Measurements from ENCODE around the gene RASSF10. TPM values are rescaled to one million over a fixed set of nuclear protein-coding genes. Genes with fewer than 3 reads are reported as not detected.

Gene RASSF10
- total RNA-seq, 6 donors from 2014 or later: 2.0 to 9.6 (median 4.7) TPM

GRCh38 chr11:13013054-13013488, 4.0 kb downstream of the RASSF10 start:
- ATAC-seq (ENCODE audit: low FRiP score in 2 of 2): no peak
- H3K27me3 ChIP-seq: peaks cover 0 to 25% (median 12%) of the 10 kb centered on the region in 4 donors
- H3K36me3 ChIP-seq: no peaks in the 10 kb centered on the region
- H3K27ac ChIP-seq: no peak overlapping the region
- H3K9me3 ChIP-seq: no peaks in the 10 kb centered on the region
- DNase-seq: no peak
- TF ChIP-seq CTCF (IDR thresholded peaks at IDR 0.05) (no peak), POLR2A (IDR thresholded peaks at IDR 0.05) (no peak), POLR2AphosphoS5 (IDR thresholded peaks at IDR 0.05) (no peak), EP300 (IDR thresholded peaks at IDR 0.05) (no peak)
- H3K4me3 ChIP-seq: no peak overlapping the region
- WGBS, 2 donors: 56% methylated on average over 7 of the region's 7 CpGs
- peaks cover 18 to 27% (median 23%) of the 10 kb centered on the region in 4 donors for H3K4me1 ChIP-seq

GRCh38 chr11:13015753-13016152, 6.6 kb downstream of the RASSF10 start:
- 58 to 66% methylated on average over 6 of the region's 6 CpGs for WGBS, 2 donors
- no peak for ATAC-seq (ENCODE audit: low FRiP score in 2 of 2)
- Histone ChIP-seq H3K9me3 (no peaks in the 10 kb centered on the region), H3K4me3 (no peak overlapping the region), H3K4me1 (peaks cover 0 to 2% (median under 1%) of the 10 kb centered on the region in 4 donors), H3K27ac (no peak overlapping the region), H3K27me3 (peaks cover 0 to 5% (median 2%) of the 10 kb centered on the region in 4 donors), H3K36me3 (no peaks in the 10 kb centered on the region)
- DNase-seq: no peak
- TF ChIP-seq CTCF (IDR thresholded peaks at IDR 0.05): no peak
- no peak for TF ChIP-seq POLR2AphosphoS5 (IDR thresholded peaks at IDR 0.05)
- no peak for TF ChIP-seq EP300 (IDR thresholded peaks at IDR 0.05)
- TF ChIP-seq POLR2A (IDR thresholded peaks at IDR 0.05): no peak

DNA sequence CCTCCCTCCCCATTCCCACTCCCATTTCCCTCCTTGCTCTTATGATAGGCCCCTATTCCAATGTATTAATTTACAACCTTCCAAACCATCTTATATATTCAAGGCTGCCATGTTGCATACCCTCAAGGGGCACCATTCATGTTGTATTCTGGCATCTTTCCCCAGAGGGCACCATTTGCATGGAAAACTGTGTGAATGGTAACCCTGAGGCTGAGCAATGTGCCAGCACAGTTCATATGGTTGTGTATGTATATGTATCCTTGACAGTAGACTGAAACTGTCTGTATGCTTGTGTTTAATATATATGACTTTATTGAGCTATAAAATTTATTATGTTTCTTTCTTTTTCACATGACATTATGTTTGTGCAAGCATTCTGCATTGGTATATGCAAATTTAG, 7.3 kb downstream of the RASSF10 start:
- no peak for TF ChIP-seq EP300 (IDR thresholded peaks at IDR 0.05)
- Histone ChIP-seq H3K27ac (no peak overlapping the region), H3K27me3 (peaks cover 0 to 1% (median under 1%) of the 10 kb centered on the region in 4 donors), H3K4me3 (no peak overlapping the region), H3K36me3 (no peaks in the 10 kb centered on the region), H3K4me1 (no peaks in the 10 kb centered on the region), H3K9me3 (no peaks in the 10 kb centered on the region)
- DNase-seq (no peak), ATAC-seq (ENCODE audit: low FRiP score in 2 of 2) (no peak)

GRCh38 chr11:13019313-13019712, 10.2 kb downstream of the RASSF10 start:
- Histone ChIP-seq H3K4me1 (no peaks in the 10 kb centered on the region), H3K36me3 (no peaks in the 10 kb centered on the region), H3K27ac (no peak overlapping the region), H3K4me3 (no peak overlapping the region), H3K27me3 (no peaks in the 10 kb centered on the region), H3K9me3 (no peaks in the 10 kb centered on the region)
- DNase-seq: no peak
- no peak for TF ChIP-seq EP300 (IDR thresholded peaks at IDR 0.05)
- no peak for TF ChIP-seq POLR2A (IDR thresholded peaks at IDR 0.05)
- no peak for TF ChIP-seq POLR2AphosphoS5 (IDR thresholded peaks at IDR 0.05)
- TF ChIP-seq CTCF (IDR thresholded peaks at IDR 0.05): no peak
- 77 to 91% methylated on average over 4 of the region's 4 CpGs for WGBS, 2 donors
- no peak for ATAC-seq (ENCODE audit: low FRiP score in 2 of 2)

DNA sequence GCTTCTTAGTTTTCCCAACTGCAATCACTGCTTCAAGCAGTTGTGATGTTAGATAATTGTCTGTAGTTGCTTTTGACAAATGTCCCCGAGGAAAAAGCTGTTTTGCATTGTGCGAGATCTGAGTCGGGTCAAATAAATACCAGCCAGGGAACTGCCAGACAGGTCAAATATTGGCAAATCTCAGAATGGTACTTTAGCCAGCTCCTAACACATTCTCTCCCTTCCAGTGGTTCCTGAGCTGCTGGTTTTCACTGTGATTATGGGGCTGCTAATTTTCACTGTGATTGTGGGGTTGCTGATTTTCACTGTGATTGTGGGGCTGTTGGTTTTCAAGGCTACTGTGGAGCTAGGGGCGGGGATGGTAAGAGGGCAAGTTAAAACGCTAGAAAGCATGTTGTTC, 14.3 kb downstream of the RASSF10 start:
- no peaks in the 10 kb centered on the region for H3K4me1 ChIP-seq
- H3K27me3 ChIP-seq: no peaks in the 10 kb centered on the region
- H3K27ac ChIP-seq: no peak overlapping the region
- no peak overlapping the region for H3K4me3 ChIP-seq
- no peak for DNase-seq
- WGBS, 2 donors: 70 to 71% methylated on average over 5 of the region's 5 CpGs
- TF ChIP-seq EP300 (IDR thresholded peaks at IDR 0.05): no peak
- TF ChIP-seq POLR2A (IDR thresholded peaks at IDR 0.05): no peak
- no peak for TF ChIP-seq CTCF (IDR thresholded peaks at IDR 0.05)
- TF ChIP-seq POLR2AphosphoS5 (IDR thresholded peaks at IDR 0.05): no peak
- H3K9me3 ChIP-seq: no peaks in the 10 kb centered on the region
- H3K36me3 ChIP-seq: no peaks in the 10 kb centered on the region
- ATAC-seq (ENCODE audit: low FRiP score in 2 of 2): no peak

Measured in upper lobe of left lung (tissue), 6 donors.